ENCODE results near the gene ZBED1. TPM values are rescaled to one million over a fixed set of nuclear protein-coding genes. Genes with fewer than 3 reads are reported as not detected.

The ZBED1 gene
- total RNA-seq, 2 donors from 2014 or later: 39.7 to 54.5 TPM

- no peaks in the 10 kb centered on the region for H3K9me3 ChIP-seq
- no peak for TF ChIP-seq CTCF (IDR thresholded peaks at IDR 0.05)
- H3K4me3 ChIP-seq: no peak overlapping the region
- no peaks in the 10 kb centered on the region for H3K4me1 ChIP-seq (ENCODE audit: control insufficient read depth in 1 of 2, low read depth in 2 of 2)
- ATAC-seq (ENCODE audit: insufficient number of reproducible peaks, low FRiP score, low read depth): no peak
- H3K27ac ChIP-seq: no peak overlapping the region
- no peaks in the 10 kb centered on the region for H3K27me3 ChIP-seq (replicated peaks; ENCODE audit: insufficient read depth)
- no peak for DNase-seq (ENCODE audit: low spot score)
- no peaks in the 10 kb centered on the region for H3K36me3 ChIP-seq
Measured at GRCh38 chrX:2469196-2469685, 31.5 kb downstream of the ZBED1 start.

- ATAC-seq (ENCODE audit: insufficient number of reproducible peaks, low FRiP score, low read depth) (no peak), DNase-seq (ENCODE audit: low spot score) (no peak)
- no peak for TF ChIP-seq CTCF (IDR thresholded peaks at IDR 0.05)
- no peak overlapping the region for H3K4me3 ChIP-seq
- no peaks in the 10 kb centered on the region for H3K9me3 ChIP-seq
- H3K36me3 ChIP-seq: no peaks in the 10 kb centered on the region
- H3K27me3 ChIP-seq (replicated peaks; ENCODE audit: insufficient read depth): no peaks in the 10 kb centered on the region
- H3K4me1 ChIP-seq (ENCODE audit: control insufficient read depth in 1 of 2, low read depth in 2 of 2): no peaks in the 10 kb centered on the region
- no peak overlapping the region for H3K27ac ChIP-seq
Measured at GRCh38 chrX:2468261-2469195, 32.2 kb downstream of the ZBED1 start.

- no peak for TF ChIP-seq CTCF (IDR thresholded peaks at IDR 0.05)
- no peak overlapping the region for H3K4me3 ChIP-seq
- H3K36me3 ChIP-seq: no peaks in the 10 kb centered on the region
- DNase-seq (ENCODE audit: low spot score) (no peak), ATAC-seq (ENCODE audit: insufficient number of reproducible peaks, low FRiP score, low read depth) (no peak)
- H3K27me3 ChIP-seq (replicated peaks; ENCODE audit: insufficient read depth): no peaks in the 10 kb centered on the region
- H3K27ac ChIP-seq: no peak overlapping the region
- peaks cover 5 to 10% of the 10 kb centered on the region in 2 donors for H3K4me1 ChIP-seq (ENCODE audit: control insufficient read depth in 1 of 2, low read depth in 2 of 2)
- no peaks in the 10 kb centered on the region for H3K9me3 ChIP-seq
Measured at GRCh38 chrX:2466876-2467656, 33.7 kb downstream of the ZBED1 start.

- TF ChIP-seq CTCF (IDR thresholded peaks at IDR 0.05): no peak
- Histone ChIP-seq H3K4me3 (no peak overlapping the region), H3K4me1 (ENCODE audit: control insufficient read depth in 1 of 2, low read depth in 2 of 2) (peaks cover 10 to 21% of the 10 kb centered on the region in 2 donors), H3K27ac (no peak overlapping the region), H3K9me3 (no peaks in the 10 kb centered on the region), H3K27me3 (replicated peaks; ENCODE audit: insufficient read depth) (no peaks in the 10 kb centered on the region), H3K36me3 (no peaks in the 10 kb centered on the region)
- DNase-seq (ENCODE audit: low spot score) (no peak), ATAC-seq (ENCODE audit: insufficient number of reproducible peaks, low FRiP score, low read depth) (no peak)
Measured at GRCh38 chrX:2464677-2465166, 36.1 kb downstream of the ZBED1 start.
